HL-60 (cell line): Measurements from ENCODE around the gene DHFR.

Source experiments
- CTCF ChIP-seq: IDR thresholded peaks from one replicate; pipeline ENCODE4 v1.5.1; 2011; ENCODE audit warnings: low read length, control low read depth, inconsistent platforms; ENCODE audit not compliant: insufficient read depth
- GABPA ChIP-seq: IDR thresholded peaks from 2 replicates; pipeline ENCODE4 v1.6.1; 2012; ENCODE audit warnings: low read depth
- POLR2AphosphoS5 ChIP-seq: IDR thresholded peaks from 2 replicates; pipeline ENCODE4 v1.6.1; 2012; ENCODE audit warnings: low read depth

GRCh38 chr5:80629281-80629680, 25.5 kb downstream of the DHFR start:
- TF ChIP-seq POLR2AphosphoS5 (no peak), CTCF (no peak), GABPA (no peak)
